T-helper 9 cell (primary cell): ENCODE data around the gene RALGAPA1.
"Not testable (repeated sequence)": the region's sequence is repeated elsewhere in the genome, so short reads cannot be mapped to it uniquely, and the experiment has no call there.

Experiments
- DNase-seq: peaks from one replicate; pipeline ENCODE4 v3.0.0-alpha.2; 2020

Gene RALGAPA1

GRCh38 chr14:35696119-35696518 lies 113.0 kb downstream of the RALGAPA1 start:
- no peak for DNase-seq

GRCh38 chr14:35695647-35696046 lies 113.4 kb downstream of the RALGAPA1 start:
- no peak for DNase-seq

DNA sequence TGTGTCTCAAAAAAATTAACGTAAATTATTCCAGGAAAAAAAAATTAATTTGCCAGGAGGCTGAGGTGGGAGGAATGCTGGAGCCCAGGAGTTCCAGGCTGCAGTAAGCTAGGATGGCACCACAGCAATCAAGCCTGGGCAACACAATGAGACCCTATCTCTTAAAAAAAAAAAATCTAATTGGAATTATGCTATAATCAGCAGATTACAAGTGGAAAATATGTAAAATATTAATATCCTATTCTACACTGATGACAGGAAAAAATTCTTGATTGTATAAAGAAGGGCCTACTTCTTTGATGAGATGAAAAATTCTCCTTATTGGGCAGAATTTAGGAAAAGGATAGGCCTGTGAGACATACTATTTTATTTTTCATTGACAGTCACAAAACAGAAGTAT lies 114.0 kb downstream of the RALGAPA1 start:
- no peak for DNase-seq

GRCh38 chr14:35689000-35689460 lies 120.1 kb downstream of the RALGAPA1 start:
- no peak for DNase-seq

GRCh38 chr14:35688126-35688826 lies 120.8 kb downstream of the RALGAPA1 start:
- no peak for DNase-seq

GRCh38 chr14:35687335-35687939 lies 121.7 kb downstream of the RALGAPA1 start:
- no peak for DNase-seq

DNA sequence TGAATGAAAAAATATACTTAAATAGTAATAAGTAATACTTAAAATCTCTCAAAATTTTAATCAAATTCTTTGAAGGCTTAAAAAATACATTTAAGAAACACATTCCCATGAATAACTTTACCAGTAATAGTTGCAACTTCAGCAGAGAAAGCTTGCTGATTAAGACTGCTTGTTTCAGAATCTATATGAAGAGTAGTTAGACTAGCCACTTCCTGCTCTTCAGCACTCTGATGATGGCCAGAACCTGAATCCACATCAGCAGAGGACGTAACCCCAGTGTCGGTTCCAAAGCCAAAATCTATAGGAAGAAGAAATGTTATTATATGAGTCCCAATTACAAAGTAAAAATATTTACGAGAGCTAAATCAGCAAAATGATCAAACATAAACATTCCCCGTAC lies 125.4 kb downstream of the RALGAPA1 start:
- not testable (repeated sequence) for DNase-seq

DNA sequence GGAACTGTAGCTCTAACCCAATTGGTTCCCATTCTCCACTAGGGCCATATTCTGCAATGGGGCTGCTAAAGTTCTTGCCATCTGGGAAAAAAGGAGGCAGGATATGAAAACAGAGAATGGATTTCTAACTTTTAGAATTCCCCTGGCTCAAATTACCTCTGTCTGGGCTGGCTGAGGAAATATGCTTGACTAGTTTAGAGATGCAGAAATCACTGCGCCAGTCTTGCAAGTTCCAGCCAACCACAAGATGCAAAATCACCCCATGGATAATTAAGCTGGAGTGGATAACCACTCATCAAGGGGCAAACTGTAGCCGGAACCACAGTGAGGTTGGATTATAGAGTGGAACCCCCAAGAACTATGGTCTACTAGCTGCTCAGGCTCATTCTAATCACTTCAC lies 126.3 kb downstream of the RALGAPA1 start:
- DNase-seq, result no peak

DNA sequence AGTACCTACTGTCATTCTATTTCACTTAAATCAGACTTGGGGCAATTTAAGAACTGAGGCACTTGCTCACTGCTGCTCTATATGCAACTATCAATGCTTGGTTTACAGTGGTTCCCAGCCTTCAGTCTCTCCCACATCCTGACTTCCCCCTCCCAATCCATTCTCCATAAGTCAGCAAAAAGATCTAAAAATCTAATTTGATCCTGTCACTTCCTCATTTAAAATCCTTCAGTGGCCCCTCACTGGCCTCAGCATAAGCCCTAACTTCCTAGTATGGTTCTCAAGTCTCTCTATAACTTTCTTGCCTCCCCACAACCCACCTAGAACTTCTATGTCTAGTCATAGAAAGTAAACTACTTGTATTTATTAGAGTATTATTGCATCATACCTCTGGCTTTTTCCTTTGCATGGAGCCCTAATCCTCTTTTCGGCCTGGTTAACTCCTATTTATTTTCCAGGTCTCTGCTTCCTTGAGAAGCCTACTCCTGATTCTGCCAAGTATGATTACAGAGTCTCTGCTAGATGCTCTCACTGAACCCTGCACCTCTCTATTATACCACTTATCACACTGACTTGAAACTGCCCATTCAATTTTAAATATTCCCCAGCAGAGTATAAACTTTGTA lies 130.6 kb downstream of the RALGAPA1 start:
- no peak for DNase-seq

GRCh38 chr14:35669782-35670181 lies 139.3 kb downstream of the RALGAPA1 start:
- no peak for DNase-seq

GRCh38 chr14:35666429-35667043 lies 142.6 kb downstream of the RALGAPA1 start:
- no peak for DNase-seq

DNA sequence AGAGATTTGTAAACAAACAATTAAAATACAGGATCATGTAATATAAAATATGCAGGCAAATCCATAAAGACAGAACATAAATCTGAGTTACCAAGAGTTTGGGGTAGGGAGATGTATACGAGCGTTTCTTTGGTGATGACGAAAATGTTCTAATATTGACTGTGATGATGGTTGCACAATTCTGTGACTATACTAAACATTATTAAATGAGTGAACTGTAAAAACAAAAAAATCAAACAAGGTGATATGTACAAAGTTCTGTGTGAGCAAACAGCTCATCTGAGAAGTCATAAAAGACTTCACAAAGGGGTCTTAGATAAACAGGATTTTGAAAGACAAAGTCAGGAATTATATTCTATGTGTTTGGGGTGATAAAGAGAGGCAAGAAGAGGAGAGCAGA lies 147.2 kb downstream of the RALGAPA1 start:
- no peak for DNase-seq

DNA sequence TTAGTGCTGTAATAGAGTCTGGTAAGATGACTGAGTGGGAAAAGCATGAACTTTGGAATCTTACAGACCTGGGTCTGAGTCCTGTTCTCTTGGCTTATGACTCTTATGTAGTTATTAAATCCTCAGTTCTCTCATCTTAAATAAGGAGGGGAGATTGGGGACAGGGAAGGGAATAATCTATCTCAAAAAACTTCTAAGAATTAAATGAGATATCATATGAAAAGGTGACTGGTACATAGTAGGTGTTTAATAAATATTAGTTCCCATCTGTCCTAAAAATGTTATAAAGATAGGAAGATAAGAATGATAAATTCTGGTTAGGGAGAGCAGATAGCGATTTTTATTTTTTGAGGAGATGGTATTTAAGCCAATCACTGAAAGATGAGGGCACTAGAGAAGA lies 156.1 kb downstream of the RALGAPA1 start:
- DNase-seq, result no peak

DNA sequence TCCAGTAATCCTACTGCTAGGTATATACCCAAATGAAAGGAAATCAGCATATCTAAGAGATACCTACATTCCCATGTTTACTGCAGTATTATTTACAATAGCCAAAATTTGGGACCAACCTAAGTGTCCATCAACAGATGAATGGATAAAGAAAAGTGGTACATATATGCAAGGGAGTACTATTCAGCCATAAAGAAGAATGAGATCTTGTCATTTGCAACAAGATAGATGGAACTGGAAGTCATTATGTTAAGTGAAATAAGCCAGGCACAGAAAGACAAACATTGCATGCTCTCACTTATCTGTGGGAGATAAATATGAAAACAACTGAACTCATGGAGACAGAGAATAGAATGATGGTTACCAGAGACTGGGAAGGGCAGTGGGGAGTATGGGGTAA lies 165.6 kb downstream of the RALGAPA1 start:
- DNase-seq, result no peak

- DNase-seq, result no peak
Measured at GRCh38 chr14:35637851-35638250, 171.2 kb downstream of the RALGAPA1 start.

DNA sequence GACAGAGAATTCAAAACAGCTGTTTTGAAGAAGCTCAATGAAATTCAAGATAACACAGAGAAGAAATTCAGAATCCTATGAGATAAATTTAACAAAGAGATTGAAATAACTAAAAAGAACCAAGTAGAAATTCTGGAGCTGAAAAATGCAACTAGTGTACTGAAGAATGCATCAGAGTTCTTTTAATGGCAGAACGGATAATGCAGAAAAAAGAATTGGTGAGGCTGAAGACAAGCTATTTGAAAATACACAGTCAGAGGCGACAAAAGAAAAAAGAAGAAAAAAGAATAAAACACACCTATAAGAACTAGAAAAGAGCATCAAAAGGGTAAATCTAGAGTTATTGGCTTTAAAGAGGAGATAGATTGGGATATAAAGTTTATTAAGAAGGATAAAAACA lies 171.8 kb downstream of the RALGAPA1 start:
- no peak for DNase-seq

- DNase-seq, result no peak
Measured at GRCh38 chr14:35632676-35633075, 176.4 kb downstream of the RALGAPA1 start.

DNA sequence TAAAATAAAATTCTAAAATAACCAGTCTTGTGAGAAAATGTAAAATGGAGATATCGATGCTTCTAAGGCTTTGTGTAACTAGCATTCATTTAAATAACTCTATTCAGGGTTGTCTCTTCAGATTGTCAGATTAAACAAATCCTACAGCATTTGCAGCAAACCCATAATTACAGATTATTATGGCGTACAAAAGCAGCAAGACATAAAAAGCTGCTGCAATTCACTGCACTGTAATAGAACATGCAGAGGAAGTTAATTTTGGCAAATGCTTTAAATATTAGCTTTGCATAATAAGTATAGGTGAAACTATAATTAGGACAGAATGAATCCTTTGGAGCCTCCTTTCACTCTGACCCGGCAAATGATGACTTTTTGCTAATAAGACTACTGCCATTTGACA lies 176.8 kb downstream of the RALGAPA1 start:
- DNase-seq, result no peak

DNA sequence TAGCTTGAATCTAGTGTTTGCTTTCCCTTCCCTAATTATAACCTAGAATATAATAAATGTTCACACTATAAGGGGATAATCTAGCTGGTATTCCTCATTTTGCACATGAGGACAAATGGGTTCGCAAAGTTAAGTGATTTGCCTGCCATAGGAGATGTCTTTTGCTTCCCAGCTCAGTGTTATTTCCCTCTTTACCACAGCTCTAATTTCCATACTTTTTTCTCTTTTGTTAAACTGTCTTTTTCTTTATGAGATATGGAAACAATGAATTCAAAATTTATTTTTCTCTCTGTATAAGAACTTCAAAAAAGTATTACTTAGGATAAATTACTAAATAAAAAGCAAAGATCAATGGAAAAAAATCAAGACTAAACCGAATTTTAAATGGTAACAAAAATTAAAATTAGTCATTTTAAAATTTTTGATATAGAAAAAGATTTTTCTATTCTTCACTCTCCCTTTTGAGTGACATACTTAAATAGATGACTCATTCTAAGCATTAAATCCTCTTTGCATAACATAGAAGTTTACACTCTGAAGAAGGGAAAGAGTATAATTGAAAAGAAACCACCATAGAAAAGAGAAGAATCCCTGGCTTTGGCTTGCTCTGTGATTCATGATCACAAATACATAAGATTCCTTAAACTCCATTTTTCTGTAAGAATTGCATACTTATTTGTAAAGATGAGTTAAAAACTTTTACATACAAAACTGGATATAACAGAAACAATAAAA lies 177.9 kb downstream of the RALGAPA1 start:
- DNase-seq, result no peak

DNA sequence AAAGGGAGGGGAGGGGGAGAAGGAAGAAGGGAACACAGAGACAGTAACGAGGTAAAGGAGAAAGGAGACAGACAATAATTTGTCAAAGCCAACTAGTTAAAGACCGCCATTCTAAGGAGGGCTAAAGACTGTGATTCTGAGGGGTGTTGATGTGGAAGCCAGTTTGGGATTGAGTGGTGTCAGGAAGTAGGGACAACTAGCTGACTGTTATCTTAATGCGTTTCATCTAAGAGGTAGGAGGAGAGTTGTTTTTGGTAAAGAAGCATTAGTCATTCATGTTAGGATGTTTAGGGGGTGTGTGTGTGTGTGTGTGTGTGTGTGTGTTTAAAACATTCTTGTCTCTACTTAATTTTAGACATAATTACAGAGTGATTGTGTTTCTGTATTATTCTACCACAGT lies 180.1 kb downstream of the RALGAPA1 start:
- no peak for DNase-seq

DNA sequence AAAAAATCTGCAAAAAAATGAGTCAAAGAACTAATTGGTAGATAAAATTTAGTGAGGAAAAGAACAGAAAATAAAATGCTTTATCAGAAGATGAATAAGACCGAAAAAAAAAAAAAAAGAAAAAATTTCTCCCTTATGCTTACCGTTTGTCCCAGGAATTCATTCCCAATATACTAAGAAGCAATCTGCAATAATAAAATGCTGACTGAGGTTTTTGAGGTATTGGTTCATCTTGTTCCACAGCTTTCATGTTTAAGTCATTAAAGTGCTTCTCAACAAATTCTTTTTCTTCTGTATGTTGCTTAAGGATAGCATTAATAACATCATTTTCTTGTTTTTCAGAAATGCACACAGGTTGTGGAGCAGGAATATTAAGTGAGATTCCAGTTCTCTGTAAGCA lies 182.1 kb downstream of the RALGAPA1 start:
- DNase-seq, result not testable (repeated sequence)

DNA sequence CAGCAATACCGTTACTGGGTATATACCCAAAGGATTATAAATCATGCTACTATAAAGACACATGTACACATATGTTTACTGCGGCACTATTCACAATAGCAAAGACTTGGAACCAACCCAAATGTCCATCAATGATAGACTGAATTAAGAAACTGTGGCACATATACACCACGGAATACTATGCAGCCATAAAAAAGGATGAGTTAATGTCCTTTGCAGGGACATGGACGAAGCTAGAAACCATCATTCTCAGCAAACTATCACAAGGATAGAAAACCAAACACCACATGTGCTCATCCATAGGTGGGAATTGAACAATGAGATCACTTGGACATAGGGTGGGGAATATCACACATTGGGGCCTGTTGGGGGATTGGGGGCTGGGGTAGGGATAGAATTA lies 187.1 kb downstream of the RALGAPA1 start:
- not testable (repeated sequence) for DNase-seq

DNA sequence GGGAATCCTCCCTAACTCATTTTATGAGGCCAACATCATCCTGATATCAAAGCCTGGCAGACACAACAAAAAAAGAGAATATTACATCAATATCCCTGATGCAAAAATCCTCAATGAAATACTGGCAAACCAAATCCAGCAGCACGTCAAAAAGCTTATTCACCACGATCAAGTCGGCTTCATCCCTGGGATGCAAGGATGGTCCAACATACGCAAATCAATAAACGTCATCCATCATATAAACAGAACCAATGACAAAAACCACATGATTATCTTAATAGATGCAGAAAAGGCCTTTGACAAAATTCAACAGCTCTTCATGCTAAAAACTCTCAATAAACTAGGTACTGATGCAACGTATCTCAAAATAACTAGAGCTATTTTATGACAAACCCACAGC lies 189.1 kb downstream of the RALGAPA1 start:
- DNase-seq, result not testable (repeated sequence)
